Aorta (tissue), 5 donors: ENCODE data around the gene XRCC2. TPM values are rescaled to one million over a fixed set of nuclear protein-coding genes. Genes with fewer than 3 reads are reported as not detected.

ENCODE experiments used
- ATAC-seq: fragments of 200-7000 bp; cut with Tn5 transposase; one replicate; pipeline ENCODE4 v1.9.1; 2022; ENCODE audit warnings: moderate library complexity; ENCODE audit not compliant: low FRiP score
- DNase-seq, 2 donors: peaks; one replicate each; pipeline ENCODE4 v3.0.0-alpha.2; 2020
- H3K27ac ChIP-seq, 2 donors: one replicate each; pipeline ENCODE4 v1.5.1; 2013; ENCODE audit warnings: low read length in 2 of 2, mild to moderate bottlenecking in 2 of 2, moderate library complexity in 2 of 2, control low read depth in 1 of 2, inconsistent platforms in 1 of 2, low read depth in 1 of 2
- H3K27me3 ChIP-seq, 2 donors: one replicate each; pipeline ENCODE4 v1.6.1; 2013; ENCODE audit warnings: control low read depth in 1 of 2, low read length in 1 of 2, mild to moderate bottlenecking in 1 of 2, moderate library complexity in 1 of 2; ENCODE audit not compliant: insufficient read depth in 2 of 2, control insufficient read depth in 1 of 2
- H3K36me3 ChIP-seq, 2 donors: one replicate each; pipeline ENCODE4 v1.6.1; 2013; ENCODE audit warnings: control low read depth in 1 of 2, low read length in 1 of 2, mild to moderate bottlenecking in 1 of 2; ENCODE audit not compliant: insufficient read depth in 2 of 2, control insufficient read depth in 1 of 2
- H3K4me1 ChIP-seq, 2 donors: one replicate each; pipeline ENCODE4 v1.6.1; 2013; ENCODE audit warnings: low read length in 2 of 2, control low read depth in 1 of 2, mild to moderate bottlenecking in 1 of 2, moderate library complexity in 1 of 2; ENCODE audit not compliant: insufficient read depth in 2 of 2, control insufficient read depth in 1 of 2
- H3K4me3 ChIP-seq, 2 donors: one replicate each; pipeline ENCODE4 v1.5.1; 2013; ENCODE audit warnings: low read length in 2 of 2, control low read depth in 1 of 2, mild to moderate bottlenecking in 1 of 2
- H3K9me3 ChIP-seq: one replicate; pipeline ENCODE4 v1.6.1; 2013; ENCODE audit warnings: mild to moderate bottlenecking, low read length; ENCODE audit not compliant: control insufficient read depth
- WGBS, 2 donors: extraction: QIAGEN DNeasy Blood & Tissue Kit; methylation state at CpG; one replicate each; pipeline ENCODE4 v1.1.7; 2013; 5-methylcytosine and 5-hydroxymethylcytosine counted together
- intact Hi-C, 2 donors: fragments of 100-400 bp; cut with DNase I; formaldehyde crosslinking; loops; one replicate each; pipeline versions ENCODE4 v1.14.2 to v1.15.0; 2022
- polyA plus RNA-seq, 2 donors: library from polyadenylated mRNA; stranded (reverse); fragments of 200-250 nt; gene quantifications; one replicate each; pipeline ENCODE4 v1.2.3, GENCODE V29; 2013
- total RNA-seq, 2 donors: library from RNA; stranded (reverse); fragmentation: NEBNext Ultra II Directional; extraction: Animal tissue kit (Norgen Biotek cat#: 25700); gene quantifications; one replicate each; pipeline ENCODE4 v1.2.1, GENCODE V29; 2021
- donor health status: healthy with polysubstance abuse.
- donor health status: Bipolar disorder and iron deficiency.
- donor health status: DM: no; HTN: no; CAD: no.
- donor health status: DM: no; HTN: no; CAD: no.
- donor health status: DM: yes; HTN: yes; CAD: no.

The XRCC2 gene
- total and polyA plus RNA-seq, 4 donors, result 0.13 to 0.57 (median 0.19) TPM; not detected in 1

DNA sequence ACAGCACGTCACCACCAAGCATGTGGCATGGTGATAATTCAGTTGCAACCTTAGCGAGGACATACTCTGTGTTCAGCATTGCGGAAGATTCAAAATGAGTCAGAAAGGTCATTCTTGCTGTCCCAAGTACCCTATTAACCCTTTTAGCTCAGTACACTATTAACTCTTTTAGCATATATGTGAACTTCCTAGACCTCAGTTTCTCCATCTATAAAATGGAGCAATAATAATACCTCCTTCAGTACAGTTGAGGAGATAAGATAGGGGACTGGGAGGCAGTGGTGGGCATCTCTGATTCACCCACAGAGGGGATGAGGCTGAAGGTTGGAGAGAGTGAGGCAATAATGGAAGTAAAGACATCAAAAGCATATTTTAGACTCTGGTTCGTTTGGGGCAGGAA, 67.3 kb downstream of the XRCC2 start:
- Histone ChIP-seq H3K9me3 (no peaks in the 10 kb centered on the region), H3K4me3 (no peak overlapping the region), H3K27me3 (no peaks in the 10 kb centered on the region), H3K36me3 (no peaks in the 10 kb centered on the region), H3K27ac (no peak overlapping the region), H3K4me1 (no peaks in the 10 kb centered on the region)
- DNase-seq (no peak), ATAC-seq (no peak)
- 59 to 69% methylated on average over 4 of the region's 4 CpGs for WGBS, 2 donors
- intact Hi-C loops, result no loop called here

DNA sequence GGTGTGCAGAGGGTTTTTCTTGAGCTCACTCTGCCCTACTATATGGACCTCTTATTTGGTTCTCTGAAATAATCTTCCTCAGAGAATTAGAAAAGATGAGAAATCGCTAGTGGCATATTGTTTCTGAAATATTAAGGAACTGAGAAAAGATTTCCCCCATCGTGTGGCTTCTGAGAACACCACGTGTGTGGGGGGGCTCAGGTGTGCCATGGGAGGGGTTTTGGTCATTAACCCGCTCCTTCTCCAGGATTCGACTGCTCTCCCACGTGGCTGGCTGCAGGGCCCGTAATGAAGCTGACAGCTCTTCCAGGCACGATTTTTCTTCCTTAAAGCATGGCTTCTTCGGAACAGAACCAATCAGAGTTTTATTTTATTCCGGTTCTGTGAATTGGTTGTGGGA, 67.7 kb downstream of the XRCC2 start:
- intact Hi-C loops, result no loop called here
- Histone ChIP-seq H3K4me1 (no peaks in the 10 kb centered on the region), H3K36me3 (no peaks in the 10 kb centered on the region), H3K9me3 (no peaks in the 10 kb centered on the region), H3K27me3 (no peaks in the 10 kb centered on the region), H3K4me3 (no peak overlapping the region), H3K27ac (no peak overlapping the region)
- 69 to 72% methylated on average over 10 of the region's 10 CpGs for WGBS, 2 donors
- ATAC-seq, result no peak
- no peak for DNase-seq

DNA sequence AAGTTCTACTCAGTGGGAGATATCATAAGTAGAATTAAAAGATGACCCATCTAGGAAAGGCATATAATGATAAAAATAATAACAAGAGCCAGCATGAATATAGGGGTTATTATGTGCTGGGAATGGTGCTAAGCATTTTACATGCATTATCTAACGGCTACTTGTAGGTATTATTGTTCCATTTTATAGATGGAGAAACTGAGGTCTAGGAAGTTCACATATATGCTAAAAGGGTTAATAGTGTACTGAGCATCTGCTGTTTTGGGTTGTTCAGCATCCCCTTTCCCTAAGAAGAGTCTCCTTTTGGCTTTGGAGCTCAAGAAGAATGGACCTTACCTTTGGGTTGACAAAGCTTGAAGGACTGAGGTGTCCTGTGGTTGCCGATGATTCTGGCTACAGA, 68.9 kb downstream of the XRCC2 start:
- 92 to 96% methylated on average over 2 of the region's 2 CpGs for WGBS, 2 donors
- no peaks in the 10 kb centered on the region for H3K36me3 ChIP-seq

DNA sequence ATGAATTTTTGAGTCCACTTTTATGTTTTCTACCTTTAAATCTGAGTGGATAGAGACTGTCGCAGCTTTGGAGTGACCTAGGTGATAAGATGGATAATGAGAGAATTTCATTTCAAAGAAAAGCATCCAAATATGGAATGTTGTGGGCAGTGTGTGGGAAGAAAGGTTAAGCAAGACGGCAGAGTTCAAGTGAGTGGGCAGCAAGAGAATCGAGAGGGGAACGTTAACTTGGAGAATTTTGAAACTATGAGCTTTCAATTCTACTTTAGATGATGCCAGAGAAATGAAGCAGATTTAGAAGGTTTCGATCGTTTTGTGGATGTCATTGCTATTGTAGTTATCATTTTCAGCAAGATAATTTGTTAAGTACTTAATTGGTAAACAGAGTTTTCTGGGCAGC, 73.0 kb downstream of the XRCC2 start:
- DNase-seq (no peak), ATAC-seq (no peak)
- Histone ChIP-seq H3K4me1 (no peaks in the 10 kb centered on the region), H3K27me3 (no peaks in the 10 kb centered on the region), H3K4me3 (no peak overlapping the region), H3K9me3 (no peaks in the 10 kb centered on the region), H3K36me3 (no peaks in the 10 kb centered on the region), H3K27ac (no peak overlapping the region)
- 51 to 54% methylated on average over 6 of the region's 6 CpGs for WGBS, 2 donors
- intact Hi-C loops, result no loop called here

More for the DNA sequence above, 68.9 kb downstream of the XRCC2 start:
- Histone ChIP-seq H3K4me1 (no peaks in the 10 kb centered on the region), H3K9me3 (no peaks in the 10 kb centered on the region), H3K4me3 (no peak overlapping the region), H3K27ac (no peak overlapping the region), H3K27me3 (no peaks in the 10 kb centered on the region)
- no peak for ATAC-seq
- intact Hi-C loops, result no loop called here
- DNase-seq, result no peak

DNA sequence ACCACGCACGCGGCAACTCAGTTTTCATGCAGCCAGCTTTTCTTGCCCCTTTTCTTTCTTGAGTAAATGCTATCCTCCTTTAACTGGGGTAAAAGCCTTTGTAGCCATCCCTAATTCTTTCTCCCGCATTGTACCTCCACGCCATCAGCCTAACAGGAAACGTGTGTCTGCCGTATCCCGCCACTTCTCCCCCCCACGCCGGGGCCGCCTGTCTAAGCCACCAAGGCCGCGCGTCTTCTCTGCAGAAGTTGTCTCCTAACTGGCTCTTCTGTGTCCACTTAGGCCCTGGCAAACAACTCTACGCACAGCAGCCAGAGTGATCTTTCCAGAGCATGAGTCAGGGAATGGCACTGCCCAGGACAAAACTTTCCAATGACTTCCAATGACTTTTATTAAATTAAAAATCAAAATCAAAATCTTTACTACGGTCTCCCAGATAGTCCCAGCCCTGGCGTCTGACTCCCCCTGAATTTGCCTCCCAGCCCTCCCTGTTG, 74.6 kb downstream of the XRCC2 start:
- Histone ChIP-seq H3K36me3 (no peaks in the 10 kb centered on the region), H3K27me3 (no peaks in the 10 kb centered on the region), H3K9me3 (no peaks in the 10 kb centered on the region), H3K4me3 (no peak overlapping the region), H3K27ac (no peak overlapping the region), H3K4me1 (no peaks in the 10 kb centered on the region)
- ATAC-seq (no peak), DNase-seq (no peak)
- WGBS, 2 donors, result 88 to 89% methylated on average over 17 of the region's 17 CpGs
- intact Hi-C loops, result no loop called here

DNA sequence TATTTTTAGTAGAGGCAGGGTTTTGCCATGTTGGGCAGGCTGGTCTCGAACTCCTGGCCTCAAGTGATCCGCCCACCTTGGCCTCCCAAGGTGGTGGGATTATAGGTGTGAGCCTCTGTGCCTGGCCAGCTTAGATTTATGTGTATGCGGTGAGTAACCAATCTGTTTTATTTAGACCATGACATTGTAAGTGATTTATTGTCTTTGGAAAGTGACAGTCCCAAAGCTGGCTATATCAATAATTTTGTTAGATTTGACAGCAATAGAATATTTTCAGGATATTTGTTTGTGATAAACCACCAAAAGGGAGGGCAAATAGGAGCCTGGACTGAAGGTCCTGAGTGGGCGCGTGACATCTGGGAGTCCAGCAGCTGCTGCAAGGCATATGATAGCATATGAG, 75.7 kb downstream of the XRCC2 start:
- WGBS, 2 donors, result 92 to 93% methylated on average over 5 of the region's 5 CpGs
- no peaks in the 10 kb centered on the region for H3K36me3 ChIP-seq
- no peaks in the 10 kb centered on the region for H3K27me3 ChIP-seq
- no peak overlapping the region for H3K4me3 ChIP-seq
- intact Hi-C loops, result no loop called here
- H3K4me1 ChIP-seq, result no peaks in the 10 kb centered on the region
- DNase-seq (no peak), ATAC-seq (no peak)
- H3K27ac ChIP-seq, result no peak overlapping the region
- H3K9me3 ChIP-seq, result no peaks in the 10 kb centered on the region

DNA sequence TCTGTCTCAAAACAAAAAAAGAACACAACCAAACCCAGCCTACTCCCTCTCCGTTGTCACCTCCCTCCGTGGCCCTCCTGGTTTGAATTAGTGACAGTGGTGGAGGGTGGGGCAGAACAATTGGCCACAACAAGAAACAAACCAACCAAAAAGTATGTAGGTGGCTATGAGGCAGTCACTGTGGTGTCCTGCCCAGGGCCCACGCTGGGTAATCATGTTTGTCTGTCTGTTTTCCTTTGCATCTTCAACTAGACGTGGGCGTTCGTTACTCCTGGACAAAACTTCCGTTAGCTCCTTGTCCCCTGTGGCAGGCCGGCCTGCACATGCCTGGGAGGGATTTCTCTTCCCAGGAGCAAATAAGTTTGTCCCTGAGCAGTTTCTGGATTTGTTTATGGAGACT, 78.4 kb downstream of the XRCC2 start:
- Histone ChIP-seq H3K4me3 (no peak overlapping the region), H3K36me3 (no peaks in the 10 kb centered on the region), H3K9me3 (no peaks in the 10 kb centered on the region), H3K4me1 (no peaks in the 10 kb centered on the region), H3K27ac (no peak overlapping the region), H3K27me3 (no peaks in the 10 kb centered on the region)
- ATAC-seq (no peak), DNase-seq (no peak)
- WGBS, 2 donors, result 66 to 74% methylated on average over 8 of the region's 8 CpGs
- intact Hi-C loops, result no loop called here

DNA sequence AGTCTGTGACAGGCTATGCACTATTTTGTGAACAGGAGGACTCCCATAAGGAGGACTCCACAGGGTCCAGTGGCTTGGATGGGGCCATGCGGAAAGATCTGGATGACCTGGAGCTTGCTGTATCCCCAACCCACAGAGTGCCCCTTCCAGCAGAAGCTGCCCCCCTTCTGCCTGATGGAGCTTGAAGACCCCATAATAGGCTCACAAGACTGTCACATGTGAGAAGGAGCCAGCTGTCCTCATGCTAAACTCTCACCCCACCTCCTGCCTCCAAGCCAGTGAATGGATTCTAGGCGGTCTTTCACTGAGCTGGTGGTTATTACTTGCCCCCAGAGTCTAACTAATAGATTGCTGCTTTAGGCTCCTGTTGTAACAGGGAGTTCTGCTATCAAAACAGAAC, 79.1 kb downstream of the XRCC2 start:
- Histone ChIP-seq H3K4me3 (no peak overlapping the region), H3K4me1 (no peaks in the 10 kb centered on the region), H3K27ac (no peak overlapping the region), H3K36me3 (no peaks in the 10 kb centered on the region), H3K9me3 (no peaks in the 10 kb centered on the region), H3K27me3 (no peaks in the 10 kb centered on the region)
- DNase-seq (no peak), ATAC-seq (no peak)
- whole genome bisulfite sequencing, 2 donors, result 94 to 98% methylated on average over 2 of the region's 2 CpGs
- intact Hi-C loops, result no loop called here
